HG03139 (cell line): Measurements from ENCODE around the gene CSRP1.
"Not testable (repeated sequence)": the region's sequence is repeated elsewhere in the genome, so short reads cannot be mapped to it uniquely, and the experiment has no call there.

Experiments used
- ATAC-seq: cut with Tn5 transposase; IDR thresholded peaks from one replicate; pipeline ENCODE4 v1.9.1; 2021; ENCODE audit not compliant: unreplicated experiment

CSRP1 gene

GRCh38 chr1:201479201-201479730 lies 27.7 kb downstream of the CSRP1 start:
- ATAC-seq = no peak

DNA sequence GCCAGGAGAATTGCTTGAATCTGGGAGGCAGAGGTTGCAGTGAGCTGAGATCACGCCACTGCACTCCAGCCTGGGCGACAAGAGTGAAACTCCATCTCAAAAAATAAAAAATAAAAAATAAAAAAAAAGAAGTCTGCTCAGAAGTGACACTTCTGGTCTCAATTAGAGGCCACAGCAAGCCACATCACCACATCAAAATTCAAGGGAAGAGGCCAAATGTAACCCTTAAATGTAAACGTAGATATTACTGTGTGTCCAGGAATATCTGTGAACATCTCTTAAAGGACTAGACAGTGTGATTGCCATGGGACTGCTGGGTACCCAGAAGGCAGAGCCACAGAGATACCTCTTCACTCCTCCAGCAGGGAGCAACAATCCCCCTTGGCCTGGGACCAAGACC lies 28.3 kb downstream of the CSRP1 start:
- not testable (repeated sequence) for ATAC-seq

DNA sequence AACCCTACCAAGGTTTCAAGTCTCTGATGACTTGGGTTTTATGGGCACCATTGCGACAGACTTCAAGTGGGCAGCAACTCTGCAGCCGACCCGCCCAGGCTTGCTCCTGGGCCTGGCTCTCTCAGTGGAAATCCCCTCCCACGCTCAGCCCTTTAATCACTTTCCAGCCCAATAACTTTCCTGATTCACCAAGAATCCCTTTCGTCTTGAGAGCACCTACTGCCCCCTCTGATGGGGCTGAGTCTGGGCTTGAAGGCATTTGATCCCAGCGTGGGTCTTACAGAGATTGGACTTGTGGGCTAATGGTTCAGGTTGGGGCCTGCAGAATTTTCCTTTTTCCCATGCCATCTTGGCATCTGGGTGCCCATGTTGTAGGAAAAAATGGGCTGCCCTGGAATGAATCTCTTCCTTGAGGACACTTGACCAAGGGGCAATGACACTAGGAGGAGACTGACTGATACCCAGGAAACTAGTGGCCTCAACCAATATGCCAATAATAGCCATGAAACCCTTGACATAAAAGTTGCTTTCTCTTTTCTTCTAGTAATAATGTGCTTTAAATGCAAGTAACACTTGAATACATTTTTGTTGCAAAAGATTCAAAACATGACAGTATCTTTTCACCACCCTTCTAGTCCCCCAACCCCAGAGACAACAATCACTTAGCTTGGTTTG lies 30.1 kb downstream of the CSRP1 start:
- ATAC-seq = no peak

DNA sequence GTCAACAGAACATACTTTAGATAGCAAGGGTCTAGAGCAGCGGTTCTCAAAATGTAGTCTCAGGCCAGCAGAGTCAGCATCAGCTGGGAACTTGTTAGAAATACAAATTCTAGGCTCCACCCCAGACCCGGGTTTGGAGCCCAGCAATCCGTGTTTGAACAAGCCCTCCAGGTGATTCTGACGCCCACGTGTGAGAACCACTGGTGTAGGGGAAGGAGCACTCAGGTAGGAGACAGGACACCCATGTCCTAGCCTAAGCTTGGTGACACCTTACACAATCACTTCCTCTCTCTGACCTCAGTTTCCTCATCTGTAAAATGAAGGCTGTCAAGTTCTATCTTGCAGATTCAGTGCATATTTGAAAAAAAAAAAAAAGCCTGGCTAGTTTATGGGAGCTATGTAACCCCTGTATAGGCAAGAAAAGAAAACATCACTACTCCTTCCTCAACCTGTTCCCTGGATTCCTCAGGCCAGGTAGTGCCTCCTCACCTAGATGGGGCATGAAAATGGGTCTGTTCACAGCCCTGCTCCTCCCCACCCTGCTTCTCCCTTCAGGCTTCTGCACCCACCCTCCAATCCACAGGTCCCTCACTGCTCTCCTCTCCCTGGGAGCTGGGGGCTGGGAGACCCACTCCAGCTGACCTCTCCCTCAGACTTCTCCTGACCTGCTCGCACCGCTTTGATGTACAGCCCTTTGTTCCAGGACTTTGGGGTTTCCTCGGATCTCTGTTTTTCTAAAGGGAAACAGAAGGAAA lies 30.8 kb downstream of the CSRP1 start:
- ATAC-seq = no peak

- ATAC-seq = no peak
Observed at GRCh38 chr1:201475130-201475529, 31.8 kb downstream of the CSRP1 start.

DNA sequence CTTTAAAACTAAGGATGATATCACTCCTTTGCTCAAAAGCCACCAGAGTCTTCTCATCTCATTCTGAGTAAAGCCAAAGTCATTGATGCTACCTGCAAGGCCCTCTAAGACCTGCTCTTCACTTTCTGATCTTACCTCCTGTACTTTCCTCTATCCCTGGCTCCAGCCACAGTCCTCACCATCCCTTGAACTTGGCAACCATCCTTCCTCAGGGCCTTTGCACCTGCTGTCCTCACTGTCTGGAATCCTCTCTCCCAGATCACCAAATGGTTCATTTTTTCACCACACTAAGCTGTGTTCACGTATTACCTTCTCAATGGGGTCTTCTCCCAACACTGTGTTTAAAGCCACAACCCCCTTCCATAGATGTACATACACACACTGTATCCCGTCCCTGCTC lies 33.6 kb downstream of the CSRP1 start:
- ATAC-seq = no peak

GRCh38 chr1:201472321-201472720 lies 34.6 kb downstream of the CSRP1 start:
- ATAC-seq = not testable (repeated sequence)

DNA sequence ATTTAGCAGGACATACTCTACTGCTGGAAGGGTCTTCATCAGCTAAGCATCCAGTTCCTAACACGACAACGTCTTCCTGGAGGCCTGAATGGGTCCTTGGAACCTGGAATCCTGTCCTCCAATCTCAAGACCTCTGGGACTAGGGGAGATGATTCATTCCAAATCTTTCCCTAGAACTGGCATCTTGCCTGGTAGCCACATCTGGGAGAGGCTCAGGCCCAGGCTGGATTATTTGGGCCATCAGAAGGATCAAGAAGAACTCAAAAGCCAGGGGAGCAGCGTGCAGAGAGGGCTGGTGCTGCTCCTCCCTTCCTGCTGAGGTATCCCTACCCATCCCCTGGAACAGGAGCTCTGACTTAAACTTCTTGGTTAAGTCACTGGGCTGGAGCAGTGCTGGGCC lies 35.2 kb downstream of the CSRP1 start:
- no peak for ATAC-seq

DNA sequence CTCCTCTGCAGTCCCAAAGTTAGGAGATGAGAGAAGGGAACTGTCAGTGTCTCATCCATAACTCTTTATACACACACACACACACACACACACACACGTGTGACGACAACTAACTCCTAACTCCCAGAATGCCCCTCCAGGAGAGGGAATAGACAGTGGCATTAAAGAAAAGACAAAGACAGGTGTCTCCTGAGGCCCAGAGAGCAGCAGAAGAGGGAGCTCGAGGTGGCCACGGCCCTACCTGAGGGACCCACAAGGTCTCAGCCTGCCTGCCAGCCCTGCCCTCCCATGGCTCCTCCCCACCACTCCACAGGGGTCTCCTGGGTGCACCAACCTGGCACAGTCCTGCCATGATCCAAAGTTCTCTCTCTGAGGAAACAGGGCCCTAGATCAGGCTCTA lies 36.3 kb downstream of the CSRP1 start:
- ATAC-seq = no peak

GRCh38 chr1:201469645-201470074 lies 37.3 kb downstream of the CSRP1 start:
- ATAC-seq = no peak

GRCh38 chr1:201468844-201469644 lies 37.9 kb downstream of the CSRP1 start, which contains the start of gene PHLDA3:
PHLDA3 (minus strand) TSS chr1:201469188; CDS start chr1:201468786, 402 bp downstream.
- peak; percentile 63 for ATAC-seq

DNA sequence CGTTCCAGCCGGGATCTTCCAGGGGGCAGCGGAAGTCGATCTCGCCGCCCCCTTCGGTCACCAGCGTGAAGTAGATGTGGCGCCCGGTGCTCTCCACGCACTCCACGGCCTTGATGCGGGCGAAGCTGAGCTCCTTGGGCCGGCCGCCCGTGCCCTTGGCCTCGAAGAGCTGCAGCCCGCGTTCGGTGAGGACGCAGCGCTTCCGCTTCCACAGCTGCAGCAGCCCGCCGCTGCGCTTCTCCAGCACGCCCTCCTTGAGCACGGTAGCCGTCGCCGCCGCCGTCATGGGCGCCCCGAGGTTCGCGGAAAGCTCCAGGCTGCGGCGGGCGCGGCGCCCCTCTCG lies 38.5 kb downstream of the CSRP1 start:
- peak; percentile 41 for ATAC-seq

GRCh38 chr1:201466492-201466891 lies 40.4 kb downstream of the CSRP1 start:
- no peak for ATAC-seq

DNA sequence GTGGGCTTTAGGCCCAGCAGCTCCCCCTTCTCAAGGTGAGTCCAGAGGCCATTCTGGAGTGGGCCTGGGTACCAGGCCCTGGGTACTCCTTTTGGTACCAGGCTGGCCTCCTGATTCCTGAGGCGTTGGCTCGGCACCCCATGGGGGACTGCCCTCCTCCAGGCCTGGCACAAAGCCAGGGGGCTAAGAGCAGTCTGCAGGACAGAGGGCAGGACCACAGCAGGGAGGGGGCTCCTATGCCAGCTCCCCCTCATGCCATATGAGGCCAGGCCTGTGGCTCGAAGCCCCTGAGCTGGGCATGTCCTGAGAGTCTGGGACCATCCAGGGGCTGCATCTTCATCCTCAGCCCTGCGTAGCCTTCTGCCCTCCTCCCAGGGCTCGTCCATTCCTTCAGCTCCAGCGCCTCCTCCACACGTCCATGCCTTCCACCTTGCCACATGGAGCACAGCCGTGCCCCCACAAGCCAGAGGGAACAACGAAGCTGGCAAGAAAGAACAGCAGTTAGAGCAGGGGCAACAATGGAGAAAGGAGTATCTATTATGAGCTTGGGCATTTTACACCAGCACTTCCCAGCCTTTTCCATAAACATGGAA lies 41.1 kb downstream of the CSRP1 start:
- ATAC-seq = no peak

- ATAC-seq = no peak
Observed at GRCh38 chr1:201463071-201463552, 43.8 kb downstream of the CSRP1 start.

DNA sequence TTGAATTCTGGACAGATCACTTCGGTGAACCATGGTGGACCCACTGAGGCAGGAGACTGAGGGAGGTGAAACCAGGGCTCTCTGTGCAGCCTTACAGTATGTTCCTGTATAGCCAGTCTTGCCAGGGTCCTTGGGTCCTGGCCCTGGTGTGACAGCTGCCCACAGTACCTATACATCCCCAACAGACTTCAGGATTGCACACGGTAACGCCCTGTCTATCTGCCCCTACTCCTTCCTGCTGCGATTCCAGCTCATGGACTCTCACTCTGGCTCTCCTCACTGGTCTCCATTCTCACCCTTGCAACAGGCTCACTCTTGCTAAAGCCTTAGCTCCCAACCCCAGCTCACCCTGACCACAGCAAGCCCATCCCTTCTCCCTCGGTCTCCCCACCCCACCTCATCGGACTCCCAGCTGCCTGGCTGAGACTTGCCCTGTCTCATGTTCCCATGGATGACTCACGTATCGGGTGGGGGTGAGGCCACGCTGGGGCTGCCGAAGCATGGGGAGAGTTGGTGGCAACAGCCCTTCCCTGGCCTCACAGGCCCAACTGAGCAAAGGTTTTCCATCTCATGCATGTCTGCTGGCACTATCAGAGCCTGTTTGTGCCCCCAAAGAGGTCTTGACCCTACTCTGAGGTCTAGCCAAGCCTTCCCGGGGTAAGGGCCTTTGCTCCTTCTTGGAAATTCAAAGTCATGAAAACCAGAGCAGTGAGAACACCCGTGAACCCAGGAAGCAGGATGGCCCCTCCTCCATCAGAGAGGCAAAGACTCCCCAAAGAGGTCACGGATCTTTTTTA lies 45.1 kb downstream of the CSRP1 start:
- ATAC-seq = no peak

- ATAC-seq = no peak
Observed at GRCh38 chr1:201460814-201461644, 45.9 kb downstream of the CSRP1 start.

- ATAC-seq = no peak
Observed at GRCh38 chr1:201459775-201460174, 47.1 kb downstream of the CSRP1 start.

DNA sequence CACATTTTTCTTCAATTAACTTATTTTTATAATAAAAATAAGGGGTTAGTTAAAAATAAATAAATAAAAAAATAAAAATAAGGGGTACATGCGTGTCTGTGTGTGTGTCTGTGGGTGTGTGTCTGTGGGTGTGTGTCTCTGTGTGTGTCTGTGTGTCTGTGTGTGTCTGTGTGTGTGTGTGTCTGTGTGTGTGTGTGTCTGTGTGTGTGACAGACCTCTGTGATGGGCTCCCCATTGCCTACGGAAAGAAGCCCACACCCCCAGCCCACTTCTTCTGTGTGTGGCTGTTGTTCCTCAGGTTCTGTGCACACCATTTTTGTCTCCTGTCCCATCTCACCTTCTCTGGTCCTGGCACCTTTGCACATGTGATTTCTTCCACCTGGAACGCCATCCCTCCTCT lies 47.9 kb downstream of the CSRP1 start:
- ATAC-seq = no peak
